MCF 10A (cell line): ENCODE measurements around the gene CNN3. TPM values are rescaled to one million over a fixed set of nuclear protein-coding genes. Genes with fewer than 3 reads are reported as not detected.

Experiments used
- BruUV-seq: library from RNA; stranded (reverse); fragments of 400-500 nt; replicated peaks from 2 replicates; lab custom pipeline; 2021; lab: Mats Ljungman, UMichigan
- CTCF ChIA-PET: fragments of 300-600 bp; sonication (Branson Sonifier 250); formaldehyde crosslinking; extraction: SDS; loops from one replicate; lab custom pipeline; 2021; ENCODE audit warnings: antibody characterized with exemption, inconsistent platforms; lab: Yijun Ruan, JAX
- POLR2A ChIA-PET: fragments of 300-600, 350-650 bp; sonication (Branson Sonifier 250); formaldehyde crosslinking; extraction: SDS; loops from one replicate; lab custom pipeline; 2020; ENCODE audit warnings: antibody characterized with exemption, inconsistent platforms; lab: Yijun Ruan, JAX
- DNase-seq: peaks from one replicate; pipeline ENCODE4 v3.0.0-alpha.2; 2018; ENCODE audit not compliant: unreplicated experiment
- H3K27ac Mint-ChIP-seq: one replicate; pipeline ENCODE4 v1.8.0; 2022; ENCODE audit warnings: mild to moderate bottlenecking, low read depth, mixed read lengths; ENCODE audit not compliant: unreplicated experiment
- H3K27me3 Mint-ChIP-seq: one replicate; pipeline ENCODE4 v1.8.0; 2022; ENCODE audit warnings: mixed read lengths; ENCODE audit not compliant: insufficient read depth, unreplicated experiment
- H3K36me3 Mint-ChIP-seq: one replicate; pipeline ENCODE4 v1.8.0; 2022; ENCODE audit warnings: mild to moderate bottlenecking, moderate library complexity, mixed read lengths; ENCODE audit not compliant: insufficient read depth, unreplicated experiment
- H3K4me1 Mint-ChIP-seq: one replicate; pipeline ENCODE4 v1.8.0; 2022; ENCODE audit warnings: mixed read lengths; ENCODE audit not compliant: insufficient read depth, unreplicated experiment
- H3K4me3 Mint-ChIP-seq: one replicate; pipeline ENCODE4 v1.8.0; 2022; ENCODE audit warnings: mild to moderate bottlenecking, moderate library complexity, mixed read lengths; ENCODE audit not compliant: unreplicated experiment
- H3K9me3 Mint-ChIP-seq: one replicate; pipeline ENCODE4 v1.8.0; 2022; ENCODE audit warnings: mixed read lengths; ENCODE audit not compliant: unreplicated experiment
- CTCF ChIP-seq: fragments of 200-600 bp; IDR thresholded peaks from one replicate; pipeline ENCODE4 v1.8.0; 2022; ENCODE audit warnings: antibody characterized with exemption, mild to moderate bottlenecking; ENCODE audit not compliant: unreplicated experiment
- intact Hi-C: fragments of 100-400 bp; cut with micrococcal nuclease; formaldehyde crosslinking; loops from 2 replicates; pipeline ENCODE4 v1.14.1; 2022
- total RNA-seq: library from RNA; stranded (reverse); gene quantifications from 2 replicates; pipeline ENCODE4 v1.2.3, GENCODE V29; 2022

CNN3 gene
- total RNA-seq, 1 experiment from 2014 or later, result 48.2 TPM

- TF ChIP-seq CTCF, result no peak
- POLR2A ChIA-PET, result interaction anchor here (0.5 to 5.3 kb wide), 3 partner anchors 8 to 18 kb away, joined by 3 to 91 read pairs (median 28); no protein-coding TSS in a partner anchor
- H3K9me3 Mint-ChIP-seq, result no peaks in the 10 kb centered on the region
- no peak overlapping the region for H3K4me3 Mint-ChIP-seq
- intact Hi-C loops, result no loop called here
- no peak for DNase-seq
- H3K36me3 Mint-ChIP-seq, result no peaks in the 10 kb centered on the region
- CTCF ChIA-PET, result interaction anchor here (0.8 to 2.5 kb wide), 6 partner anchors 8 to 406 kb away, joined by 3 to 19 read pairs (median 4); no protein-coding TSS in a partner anchor
- H3K27me3 Mint-ChIP-seq, result no peaks in the 10 kb centered on the region
- no TSS peak for BruUV-seq
- peaks cover 23% of the 10 kb centered on the region for H3K4me1 Mint-ChIP-seq
- no peak overlapping the region for H3K27ac Mint-ChIP-seq
These were observed 54.0 kb downstream of the CNN3 start for GRCh38 chr1:94872771-94873495.

- Mint-ChIP-seq H3K27ac (no peak overlapping the region), H3K9me3 (no peaks in the 10 kb centered on the region)
- intact Hi-C loops, result loop anchor here (2.0 kb wide), 1 partner anchor 56 kb away; the partner anchor contains the start of gene CNN3
These were observed 55.9 kb downstream of the CNN3 start for GRCh38 chr1:94871031-94871430.

GRCh38 chr1:94866164-94866807 lies 60.6 kb downstream of the CNN3 start:
- no peak for DNase-seq
- Mint-ChIP-seq H3K36me3 (no peaks in the 10 kb centered on the region), H3K4me1 (peaks cover 25% of the 10 kb centered on the region), H3K27me3 (no peaks in the 10 kb centered on the region), H3K27ac (no peak overlapping the region), H3K4me3 (no peak overlapping the region), H3K9me3 (no peaks in the 10 kb centered on the region)
- no TSS peak for BruUV-seq
- TF ChIP-seq CTCF, result no peak
- ChIA-PET POLR2A (interaction anchor here (0.6 to 8.1 kb wide), 4 partner anchors 8 to 88 kb away, joined by 3 to 91 read pairs (median 24); no protein-coding TSS in a partner anchor), CTCF (interaction anchor here (0.6 to 1.8 kb wide), 2 partner anchors 11 to 176 kb away, joined by 3 to 12 read pairs; no protein-coding TSS in a partner anchor)
- intact Hi-C loops, result no loop called here

More at GRCh38 chr1:94871031-94871430, 55.9 kb downstream of the CNN3 start:
- Mint-ChIP-seq H3K4me1 (peaks cover 18% of the 10 kb centered on the region), H3K27me3 (no peaks in the 10 kb centered on the region), H3K36me3 (no peaks in the 10 kb centered on the region), H3K4me3 (no peak overlapping the region)
- CTCF ChIA-PET, result interaction anchor here (1.8 to 2.2 kb wide), 2 partner anchors 17 to 171 kb away, joined by 3 to 8 read pairs; no protein-coding TSS in a partner anchor
- no peak for DNase-seq
- TF ChIP-seq CTCF, result no peak
- POLR2A ChIA-PET, result no interaction called here
- BruUV-seq, result no TSS peak

- intact Hi-C loops, result no loop called here
- Mint-ChIP-seq H3K4me3 (no peak overlapping the region), H3K4me1 (peaks cover 25% of the 10 kb centered on the region), H3K27me3 (no peaks in the 10 kb centered on the region), H3K27ac (peak overlapping the region; percentile 86), H3K9me3 (no peaks in the 10 kb centered on the region), H3K36me3 (no peaks in the 10 kb centered on the region)
- TF ChIP-seq CTCF, result no peak
- POLR2A ChIA-PET, result interaction anchor here (0.6 to 8.1 kb wide), 7 partner anchors 9 to 322 kb away, joined by 3 to 91 read pairs (median 4); no protein-coding TSS in a partner anchor
- peak; percentile 26 for DNase-seq
- CTCF ChIA-PET, result interaction anchor here (0.6 to 2.1 kb wide), 6 partner anchors 8 to 178 kb away, joined by 3 to 12 read pairs (median 6); no protein-coding TSS in a partner anchor
- BruUV-seq, result no TSS peak
These were observed 61.5 kb downstream of the CNN3 start for GRCh38 chr1:94865360-94865759.
